Ureter (tissue), 1 donor: ENCODE results near the gene APC. TPM values are rescaled to one million over a fixed set of nuclear protein-coding genes. Genes with fewer than 3 reads are reported as not detected.

Source experiments
- DNase-seq: peaks from one replicate; pipeline ENCODE4 v3.0.0-alpha.2; 2020; ENCODE audit warnings: low spot score
- total RNA-seq: library from RNA; stranded (reverse); gene quantifications from one replicate; pipeline ENCODE4 v1.2.4, GENCODE V29; 2023
- donor health status: DM: yes; HTN: yes; CAD: no.

APC gene
- total RNA-seq, 1 donor from 2014 or later = 40.4 TPM

- no peak for DNase-seq
These were observed 47.0 kb downstream of the APC start for GRCh38 chr5:112784726-112785125.

DNA sequence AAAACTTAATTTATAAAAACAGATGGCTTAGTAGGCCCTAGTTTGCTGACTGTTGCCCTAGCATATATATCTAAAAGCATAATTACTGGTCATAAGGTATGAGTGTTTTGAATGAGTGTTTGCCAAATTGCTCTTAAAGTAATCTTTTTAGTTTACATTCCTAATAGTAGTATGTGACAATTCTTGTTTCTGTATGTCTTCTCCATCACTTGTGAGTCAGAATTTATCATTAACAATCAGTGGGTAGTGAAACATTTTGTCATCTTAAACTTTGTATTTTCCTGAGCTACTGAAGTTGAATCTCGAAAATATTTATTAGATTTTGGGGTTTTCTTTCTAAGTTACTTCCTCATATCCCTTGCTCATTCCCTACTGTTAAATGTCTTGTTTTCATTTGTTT lies 49.6 kb downstream of the APC start:
- no peak for DNase-seq

DNA sequence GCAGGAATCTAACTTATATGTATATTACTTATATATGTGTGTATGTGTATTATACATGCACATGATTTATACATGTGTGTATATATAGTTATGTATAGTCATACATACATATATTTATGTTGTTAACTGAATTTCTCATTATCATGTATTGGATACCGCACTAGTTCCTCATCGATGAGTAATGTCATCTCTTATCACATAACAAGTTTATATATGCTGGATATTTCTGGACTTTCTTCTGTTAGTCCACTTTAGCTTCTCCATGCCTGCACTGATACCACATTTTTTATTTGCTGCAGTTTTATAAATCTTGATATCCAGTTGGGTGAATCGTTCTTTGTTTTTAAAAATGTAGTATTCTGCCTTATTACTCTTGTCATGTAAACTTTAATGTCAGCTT lies 50.2 kb downstream of the APC start:
- no peak for DNase-seq

DNA sequence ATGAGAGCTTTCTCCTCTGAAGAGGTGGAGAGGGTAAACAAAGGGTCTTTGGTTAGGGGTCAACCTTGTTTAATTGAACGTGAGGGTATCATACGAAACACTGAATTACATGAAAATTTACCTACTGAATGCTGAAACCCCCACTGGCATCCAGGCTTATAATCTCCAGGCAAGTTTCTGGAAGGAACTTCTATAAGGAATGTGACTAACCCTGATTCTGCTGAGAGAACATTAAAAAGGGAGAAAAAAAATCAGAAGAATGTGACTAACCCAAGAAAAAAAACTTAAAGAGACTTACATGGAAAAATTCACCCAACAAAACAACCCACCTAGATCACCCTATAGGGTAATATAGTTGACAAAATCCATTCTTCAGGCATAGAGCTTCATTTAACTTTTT lies 55.5 kb downstream of the APC start:
- DNase-seq = no peak

GRCh38 chr5:112794410-112794809 lies 56.7 kb downstream of the APC start:
- DNase-seq = no peak

GRCh38 chr5:112795342-112795741 lies 57.7 kb downstream of the APC start:
- DNase-seq = no peak

- no peak for DNase-seq
These were observed 58.4 kb downstream of the APC start for GRCh38 chr5:112795944-112796678.

GRCh38 chr5:112799661-112800060 lies 62.0 kb downstream of the APC start:
- DNase-seq = no peak

- no peak for DNase-seq
These were observed 63.2 kb downstream of the APC start for GRCh38 chr5:112800891-112801290.

GRCh38 chr5:112811023-112811422 lies 73.3 kb downstream of the APC start:
- no peak for DNase-seq

DNA sequence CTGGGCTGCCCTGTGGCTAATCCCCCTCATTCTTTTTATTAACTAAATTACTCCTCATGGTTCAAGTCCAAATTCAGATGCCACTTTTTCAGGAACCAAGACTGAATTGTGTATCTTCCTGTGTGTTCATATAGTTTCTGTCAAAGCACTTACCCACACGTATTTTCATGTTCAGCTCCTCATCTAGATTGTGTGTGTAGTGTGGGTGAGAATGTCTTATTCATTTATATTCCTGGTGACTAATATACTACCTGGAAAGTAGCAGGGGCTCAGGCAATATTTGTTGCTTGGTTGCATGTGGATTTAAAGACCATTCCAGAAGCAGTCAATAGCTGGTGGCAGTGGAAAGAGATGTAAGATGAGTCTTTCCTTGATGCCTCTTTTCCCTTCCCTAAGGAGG lies 74.9 kb downstream of the APC start:
- DNase-seq = no peak

- DNase-seq = no peak
These were observed 82.6 kb downstream of the APC start for GRCh38 chr5:112820246-112820645.

GRCh38 chr5:112822456-112822855 lies 84.8 kb downstream of the APC start:
- no peak for DNase-seq

- no peak for DNase-seq
These were observed 85.5 kb downstream of the APC start for GRCh38 chr5:112823181-112823580.

- DNase-seq = peak; percentile 50
These were observed 86.0 kb downstream of the APC start for GRCh38 chr5:112823656-112824055.

DNA sequence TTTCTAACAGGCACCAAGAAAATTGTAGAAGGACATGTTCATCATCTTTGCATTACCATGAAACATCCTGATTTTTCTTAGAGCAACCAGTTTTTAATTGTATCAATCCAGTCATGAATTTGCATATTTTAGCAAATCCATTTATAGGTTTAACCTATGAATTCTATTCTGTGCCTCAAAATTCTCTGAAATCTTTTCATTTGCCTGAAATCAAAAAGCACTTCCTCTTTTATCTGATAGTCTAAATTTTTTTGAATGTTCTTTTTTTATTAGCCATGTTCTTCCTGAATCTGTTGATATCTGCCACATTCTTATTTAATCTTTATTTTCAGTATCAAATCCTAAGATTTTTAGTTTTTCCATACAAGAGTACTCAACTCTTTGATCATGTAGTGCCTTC lies 86.5 kb downstream of the APC start:
- DNase-seq = no peak

- DNase-seq = no peak
These were observed 92.7 kb downstream of the APC start for GRCh38 chr5:112830378-112830777.

DNA sequence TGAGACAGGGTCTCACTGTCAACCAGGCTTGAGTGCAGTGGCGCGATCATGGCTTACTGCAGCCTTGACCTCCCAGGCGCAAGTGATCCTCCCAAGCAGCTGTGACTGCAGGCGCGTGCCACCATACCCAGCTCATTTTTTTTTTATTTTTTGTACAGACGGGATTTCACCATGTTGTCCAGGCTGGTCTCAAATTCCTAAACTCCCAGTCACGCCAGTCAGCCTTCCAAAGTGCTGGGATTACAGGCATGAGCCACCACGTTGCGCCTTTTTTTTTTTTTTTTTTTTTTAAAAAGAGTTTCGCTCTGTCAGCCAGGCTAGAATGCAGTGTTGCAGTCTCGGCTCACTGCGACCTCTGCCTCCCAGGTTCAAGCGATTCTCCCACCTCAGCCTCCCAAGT lies 96.3 kb downstream of the APC start:
- no peak for DNase-seq

GRCh38 chr5:112844489-112844888 lies 106.8 kb downstream of the APC start:
- DNase-seq = no peak

DNA sequence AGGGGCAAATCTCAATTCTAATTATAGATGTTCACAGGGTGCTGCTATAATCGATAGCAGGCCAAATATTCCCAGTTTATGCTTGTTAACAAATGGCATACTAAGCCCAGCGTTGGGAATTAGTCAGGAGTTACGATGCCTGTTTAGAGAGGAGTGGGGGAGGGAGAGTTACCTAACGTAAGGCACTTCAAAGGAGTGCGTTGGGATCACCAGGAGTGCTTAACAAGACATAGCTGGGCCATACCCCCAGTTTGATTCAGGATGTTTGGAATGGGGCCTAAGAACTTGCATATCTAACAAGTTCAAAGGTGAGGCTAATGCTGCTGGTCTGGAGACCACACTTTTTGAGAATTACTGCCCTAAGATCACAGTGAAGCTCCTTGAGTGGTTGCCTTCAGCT lies 108.9 kb downstream of the APC start:
- DNase-seq = no peak

DNA sequence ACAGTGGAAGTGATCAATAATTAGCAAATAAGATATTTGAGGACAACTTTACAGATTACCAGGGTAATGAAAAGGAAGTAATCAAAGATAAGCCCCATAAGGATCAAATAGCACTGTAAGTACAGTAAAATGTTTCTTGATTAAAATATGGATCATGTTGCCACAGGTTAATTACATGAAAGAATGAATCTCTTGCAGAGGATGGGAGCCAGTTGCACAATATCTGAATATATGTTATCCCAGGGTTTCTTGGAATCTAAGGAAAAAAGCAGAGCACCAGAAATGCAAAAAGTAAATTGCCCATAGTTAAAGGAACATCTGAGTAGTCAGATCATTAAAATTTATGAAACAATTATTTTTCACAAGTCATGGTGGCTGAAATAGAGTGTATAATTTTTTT lies 109.6 kb downstream of the APC start:
- DNase-seq = no peak

DNA sequence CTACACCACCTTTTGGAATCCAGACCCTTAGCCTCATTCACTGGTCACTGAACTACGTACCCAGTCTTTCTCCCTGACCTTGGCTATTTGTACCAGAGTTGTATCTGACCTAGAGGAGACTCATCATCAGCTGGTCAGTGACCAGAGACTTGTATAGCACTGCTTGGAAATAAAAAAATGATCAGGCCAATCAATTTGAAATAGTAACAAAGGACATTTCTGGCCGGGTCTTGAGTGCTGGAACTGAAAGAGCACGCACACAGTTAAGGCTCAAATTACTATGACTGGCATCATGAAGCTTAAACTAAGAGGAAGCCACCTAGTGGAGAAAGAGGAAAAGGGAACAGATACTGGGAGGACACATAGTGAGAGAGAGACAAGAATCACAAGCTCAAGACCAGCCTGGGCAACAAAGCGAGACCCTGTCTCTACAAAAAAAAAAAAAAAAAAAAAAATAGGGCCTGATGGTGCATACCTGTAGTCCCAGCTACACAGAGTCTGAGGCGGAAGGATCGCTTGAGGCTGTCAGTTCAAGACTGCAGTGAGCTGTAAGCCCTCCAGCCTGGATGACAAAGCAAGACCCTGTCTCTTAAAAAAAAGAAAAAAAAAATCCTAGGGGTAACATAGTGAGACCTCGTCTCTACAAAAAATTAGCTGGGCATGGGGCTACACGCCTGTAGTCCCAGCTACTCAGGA lies 110.6 kb downstream of the APC start:
- DNase-seq = no peak

DNA sequence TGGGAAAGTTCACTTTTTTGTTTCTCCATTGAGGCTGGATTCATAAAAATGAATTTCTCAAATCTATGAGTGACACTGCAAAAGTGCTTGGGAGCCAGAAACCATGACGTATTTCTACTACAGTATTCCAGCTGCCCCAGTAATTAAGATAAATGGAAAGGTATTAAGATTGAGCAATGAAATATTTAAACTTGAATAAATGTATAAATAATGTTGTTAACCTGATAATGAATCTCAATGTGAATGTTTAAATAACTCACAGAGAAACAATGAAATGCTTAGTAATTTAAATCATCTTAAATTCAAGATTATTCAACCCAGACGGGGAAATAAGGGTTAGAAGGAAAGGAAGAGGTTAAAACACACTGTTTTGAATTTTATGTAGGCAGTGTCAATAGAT lies 112.2 kb downstream of the APC start:
- no peak for DNase-seq

- no peak for DNase-seq
These were observed 117.0 kb downstream of the APC start for GRCh38 chr5:112854651-112855050.
